H1 (cell line): Measurements from ENCODE around the gene ADORA1. TPM values are rescaled to one million over a fixed set of nuclear protein-coding genes. Genes with fewer than 3 reads are reported as not detected.

Source experiments
- CTCF ChIA-PET: fragments of 300-600 bp; sonication (Branson Sonifier 250); formaldehyde crosslinking; loops from one replicate; lab custom pipeline; 2021; ENCODE audit not compliant: partially characterized antibody; lab: Charles Lee
- POLR2A ChIA-PET: fragments of 300-600 bp; sonication (Branson Sonifier 250); formaldehyde crosslinking; loops from one replicate; lab custom pipeline; 2021; ENCODE audit warnings: inconsistent platforms; ENCODE audit not compliant: partially characterized antibody; lab: Charles Lee
- DNase-seq, 2 experiments: peaks; one replicate each; pipeline versions ENCODE4 v3.0.0 to v3.0.0-alpha.2; 2010 to 2022; ENCODE audit warnings: low spot score in 2 of 2, low read depth in 1 of 2, mixed read lengths in 1 of 2
- FAIRE-seq: peaks from 2 replicates; lab custom pipeline; 2011; peaks lifted over from hg19 to GRCh38; lab: Jason Lieb, UNC
- H2AFZ ChIP-seq: 2 replicates; pipeline ENCODE4 v1.8.1; 2012; ENCODE audit warnings: low read length, inconsistent platforms
- H2AK5ac ChIP-seq: 2 replicates; pipeline ENCODE4 v1.6.1; 2013; ENCODE audit warnings: low read depth, low read length
- H2BK120ac ChIP-seq: replicated peaks from 2 replicates; pipeline ENCODE3; 2013; ENCODE audit warnings: low read depth, low read length, inconsistent platforms
- H2BK12ac ChIP-seq: 2 replicates; pipeline ENCODE4 v1.6.1; 2013; ENCODE audit warnings: low read depth, low read length
- H2BK15ac ChIP-seq: 2 replicates; pipeline ENCODE4 v1.6.1; 2013; ENCODE audit warnings: low read length
- H2BK20ac ChIP-seq: 2 replicates; pipeline ENCODE4 v1.6.1; 2013; ENCODE audit warnings: low read length
- H2BK5ac ChIP-seq: 2 replicates; pipeline ENCODE4 v1.6.1; 2013; ENCODE audit warnings: low read depth, low read length
- H3K14ac ChIP-seq: 2 replicates; pipeline ENCODE4 v1.6.1; 2013; ENCODE audit warnings: inconsistent platforms; ENCODE audit not compliant: insufficient read length
- H3K18ac ChIP-seq: 2 replicates; pipeline ENCODE4 v1.6.1; 2013; ENCODE audit warnings: low read length; ENCODE audit errors: extremely low read depth
- H3K23ac ChIP-seq: 2 replicates; pipeline ENCODE4 v1.6.1; 2013; ENCODE audit warnings: inconsistent platforms; ENCODE audit not compliant: insufficient read length
- H3K23me2 ChIP-seq: 2 replicates; pipeline ENCODE4 v1.6.1; 2013; ENCODE audit warnings: low read depth, low read length
- H3K27ac ChIP-seq: 2 replicates; pipeline ENCODE4 v1.6.1; 2011; ENCODE audit warnings: low read depth, low read length, inconsistent platforms
- H3K27me3 ChIP-seq, 4 experiments: replicated peaks in 1 of 4; 1 replicate in 1 of 4; 2 replicates in 3 of 4; pipeline versions ENCODE4 v1.6.1 to v1.8.1; 2011 to 2013; ENCODE audit warnings: low read length in 3 of 4, mild to moderate bottlenecking in 3 of 4, inconsistent platforms in 2 of 4, mixed read lengths in 2 of 4, moderate library complexity in 1 of 4; ENCODE audit not compliant: control insufficient read depth in 3 of 4, insufficient read depth in 3 of 4; ENCODE audit errors: extremely low read depth in 1 of 4
- H3K36me3 ChIP-seq, 4 experiments: 2 replicates each; pipeline versions ENCODE4 v1.6.1 to v1.8.1; 2011 to 2013; ENCODE audit warnings: mild to moderate bottlenecking in 4 of 4, low read length in 3 of 4, moderate library complexity in 2 of 4, control low read depth in 1 of 4, inconsistent platforms in 1 of 4; ENCODE audit not compliant: insufficient read depth in 4 of 4, control insufficient read depth in 2 of 4
- H3K4ac ChIP-seq: replicated peaks from 2 replicates; pipeline ENCODE3; 2013; ENCODE audit warnings: low read length, low read depth, mixed read lengths, inconsistent platforms; ENCODE audit not compliant: insufficient read length
- H3K4me1 ChIP-seq, 4 experiments: replicated peaks in 1 of 4; 1 replicate in 1 of 4; 2 replicates in 3 of 4; pipeline versions ENCODE4 v1.6.1 to v1.8.1; 2011 to 2013; ENCODE audit warnings: low read length in 3 of 4, inconsistent platforms in 2 of 4, mixed read lengths in 1 of 4; ENCODE audit not compliant: insufficient read depth in 4 of 4, control insufficient read depth in 3 of 4
- H3K4me2 ChIP-seq, 2 experiments: 2 replicates each; pipeline versions ENCODE4 v1.6.1 to v1.8.1; 2011 to 2013; ENCODE audit warnings: low read depth in 2 of 2, low read length in 2 of 2, control low read depth in 1 of 2, inconsistent platforms in 1 of 2, mild to moderate bottlenecking in 1 of 2; ENCODE audit not compliant: insufficient read depth in 1 of 2
- H3K4me3 ChIP-seq, 4 experiments: fragments of 200-600, 300-600 bp in 1 of 4; sonication (generic), shearing (Covaris generic), sonication (Bioruptor Twin) in 1 of 4; 2 replicates each; pipeline versions ENCODE4 v1.5.1 to v1.8.1; 2011 to 2016; ENCODE audit warnings: low read length in 4 of 4, low read depth in 3 of 4, control low read depth in 2 of 4, inconsistent platforms in 2 of 4, mild to moderate bottlenecking in 2 of 4, mixed read lengths in 1 of 4, moderate library complexity in 1 of 4; ENCODE audit not compliant: insufficient read depth in 2 of 4; ENCODE audit errors: extremely low read depth in 1 of 4
- H3K56ac ChIP-seq: replicated peaks from 2 replicates; pipeline ENCODE3; 2013; ENCODE audit warnings: low read depth, mild to moderate bottlenecking, mixed read lengths, low read length, inconsistent platforms; ENCODE audit not compliant: insufficient read length
- H3K79me1 ChIP-seq: 2 replicates; pipeline ENCODE4 v1.6.1; 2013; ENCODE audit warnings: low read depth, low read length, control low read depth
- H3K79me2 ChIP-seq, 2 experiments: 2 replicates each; pipeline versions ENCODE4 v1.6.1 to v1.8.1; 2012 to 2013; ENCODE audit warnings: low read length in 2 of 2, mild to moderate bottlenecking in 2 of 2, inconsistent platforms in 1 of 2; ENCODE audit not compliant: insufficient read depth in 2 of 2, control insufficient read depth in 1 of 2
- H3K9ac ChIP-seq, 4 experiments: replicated peaks in 1 of 4; 1 replicate in 1 of 4; 2 replicates in 3 of 4; pipeline versions ENCODE4 v1.6.1 to v1.8.1; 2011 to 2013; ENCODE audit warnings: low read depth in 3 of 4, low read length in 3 of 4, control low read depth in 2 of 4, mild to moderate bottlenecking in 2 of 4, moderate library complexity in 2 of 4, inconsistent platforms in 1 of 4; ENCODE audit errors: extremely low read depth in 1 of 4
- H3K9me3 ChIP-seq, 2 experiments: 2 replicates each; pipeline versions ENCODE4 v1.6.1 to v1.8.1; 2012 to 2013; ENCODE audit warnings: mild to moderate bottlenecking in 2 of 2, moderate library complexity in 2 of 2, control low read depth in 1 of 2, inconsistent platforms in 1 of 2, low read depth in 1 of 2, low read length in 1 of 2, mixed read lengths in 1 of 2; ENCODE audit not compliant: insufficient read depth in 2 of 2
- H4K20me1 ChIP-seq, 2 experiments: replicated peaks in 1 of 2; 2 replicates each; pipeline versions ENCODE3 to v1.8.1; 2011 to 2013; ENCODE audit warnings: inconsistent platforms in 2 of 2, low read length in 2 of 2, mild to moderate bottlenecking in 1 of 2; ENCODE audit not compliant: insufficient read depth in 2 of 2, control insufficient read depth in 1 of 2
- H4K5ac ChIP-seq: 2 replicates; pipeline ENCODE4 v1.6.1; 2013; ENCODE audit warnings: low read length, low read depth, mixed read lengths, inconsistent platforms; ENCODE audit not compliant: insufficient read length
- H4K8ac ChIP-seq: 2 replicates; pipeline ENCODE4 v1.8.0; 2013; ENCODE audit warnings: mild to moderate bottlenecking, moderate library complexity, low read length, inconsistent platforms; ENCODE audit not compliant: insufficient read depth; ENCODE audit errors: extremely low read depth
- H4K91ac ChIP-seq: replicated peaks from 2 replicates; pipeline ENCODE3; 2013; ENCODE audit warnings: low read length, mixed read lengths, inconsistent platforms; ENCODE audit not compliant: insufficient read length
- ASH2L ChIP-seq: fragments of 200-600, 300-600 bp; sonication (generic); IDR thresholded peaks from one replicate; pipeline ENCODE4 v1.7.1; 2017; ENCODE audit warnings: low read length
- BACH1 ChIP-seq: IDR thresholded peaks from 2 replicates; pipeline ENCODE4 v1.6.1; 2012; ENCODE audit warnings: low read length, improper control_type of control experiment
- BRCA1 ChIP-seq: IDR thresholded peaks from 2 replicates; pipeline ENCODE4 v1.6.1; 2012; ENCODE audit warnings: low read depth, low read length, improper control_type of control experiment
- CTBP2 ChIP-seq: IDR thresholded peaks from 2 replicates; pipeline ENCODE4 v1.7.0; 2011; ENCODE audit warnings: borderline replicate concordance, mild to moderate bottlenecking, moderate library complexity, mixed read lengths, low read length; ENCODE audit not compliant: insufficient read depth, insufficient read length
- HDAC2 ChIP-seq, 2 experiments: fragments of 300-600 bp in 1 of 2; sonication (generic) in 1 of 2; IDR thresholded peaks; 2 replicates each; pipeline ENCODE4 v1.6.1; 2011 to 2012; ENCODE audit warnings: low read depth in 2 of 2, low read length in 2 of 2, mild to moderate bottlenecking in 2 of 2, moderate library complexity in 2 of 2, borderline replicate concordance in 1 of 2, inconsistent platforms in 1 of 2
- JUND ChIP-seq: IDR thresholded peaks from 2 replicates; pipeline ENCODE4 v1.6.1; 2011; ENCODE audit warnings: mild to moderate bottlenecking, improper control_type of control experiment, low read length
- PHF8 ChIP-seq: fragments of 200-600 bp; sonication (generic); conservative IDR thresholded peaks from 2 replicates; pipeline ENCODE4 v1.7.1; 2012; ENCODE audit warnings: low read depth, mild to moderate bottlenecking, inconsistent platforms, low read length, moderate library complexity
- SIX5 ChIP-seq: IDR thresholded peaks from 2 replicates; pipeline ENCODE4 v1.6.1; 2011; ENCODE audit warnings: mild to moderate bottlenecking, low read depth, low read length
- SUZ12 ChIP-seq: fragments of 200-600 bp; sonication (generic); IDR thresholded peaks from 2 replicates; pipeline ENCODE4 v1.6.1; 2012; ENCODE audit warnings: mild to moderate bottlenecking, inconsistent platforms, low read length, moderate library complexity, mixed read lengths
- TAF1 ChIP-seq: IDR thresholded peaks from 2 replicates; pipeline ENCODE4 v1.6.1; 2011; ENCODE audit warnings: mild to moderate bottlenecking, low read depth, low read length
- TCF12 ChIP-seq: IDR thresholded peaks from 2 replicates; pipeline ENCODE4 v1.6.1; 2011; ENCODE audit warnings: low read depth, mild to moderate bottlenecking, low read length
- WGBS, 2 experiments: shearing (Covaris generic) in 1 of 2; methylation state at CpG; one replicate each; pipeline versions ENCODE4 v1.1.6 to v1.1.7; 2013 to 2015; ENCODE audit warnings: low lambda C conversion rate in 2 of 2, mixed read lengths in 2 of 2, inconsistent platforms in 1 of 2, low coverage in 1 of 2, missing lambda C conversion rate in 1 of 2; ENCODE audit not compliant: insufficient replicate concordance in 2 of 2, insufficient coverage in 1 of 2, insufficient read length in 1 of 2; ENCODE audit errors: extremely low coverage in 1 of 2, missing lambda C conversion rate in 1 of 2; 5-methylcytosine and 5-hydroxymethylcytosine counted together
- polyA plus RNA-seq, 7 experiments: library from polyadenylated mRNA; depleted of rRNA in 3 of 7; stranded (reverse) in 5 of 7; unstranded in 2 of 7; fragments of >200 nt in 5 of 7; fragments of 200-250 nt in 2 of 7; gene quantifications; 1 replicate in 5 of 7; 2 replicates in 1 of 7; 4 replicates in 1 of 7; pipeline versions ENCODE4 v1.2.1 to v1.2.3, GENCODE V29; 2011 to 2013; ENCODE audit warnings: missing spikeins in 2 of 7, mixed read lengths in 2 of 7
- total RNA-seq: library from RNA; stranded (reverse); fragmentation: NEBNext Ultra II Directional; extraction: Animal tissue kit (Norgen Biotek cat#: 25700); gene quantifications from 2 replicates; pipeline ENCODE4 v1.2.1, GENCODE V29; 2021
- TF ChIP-seq, protein P1 (sequence below): IDR thresholded peaks from 2 replicates; pipeline ENCODE4 v1.6.1; 2012; ENCODE audit warnings: low read length, inconsistent platforms

Gene ADORA1
- total and polyA plus RNA-seq, 2 of the 8 experiments (the other 6 are each of a cell fraction or from before 2014, with no cell fraction given) = 3.3 to 6.7 TPM

DNA sequence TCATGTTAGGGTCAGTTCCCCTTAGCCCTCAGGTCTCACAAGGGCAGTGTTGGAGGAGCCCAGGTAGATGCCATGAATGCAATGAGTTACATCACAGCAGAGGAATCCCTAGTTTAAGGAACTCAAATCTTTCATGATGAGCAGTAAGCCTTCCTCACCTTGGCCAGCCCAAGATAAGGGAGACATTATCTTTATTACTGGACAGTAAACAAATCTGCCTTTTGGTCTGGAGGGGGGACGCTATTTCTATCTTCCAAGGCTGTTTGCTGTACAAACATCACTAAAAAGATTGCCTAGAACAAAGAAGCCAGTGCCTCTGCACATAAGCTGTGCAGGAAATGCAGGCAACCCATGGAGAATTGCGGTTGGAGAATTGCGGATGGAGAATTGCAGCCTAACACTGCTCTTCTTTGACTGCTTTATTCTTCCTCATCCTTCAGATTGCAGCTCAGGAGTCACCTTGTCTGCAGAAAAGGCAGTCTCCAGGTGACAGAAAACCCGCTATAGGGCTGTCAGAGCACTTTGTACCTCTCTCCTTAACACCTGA, 61.2 kb downstream of the ADORA1 start:
- no peak overlapping the region for H3K27ac ChIP-seq
- H3K4ac ChIP-seq = no peak overlapping the region
- CTCF ChIA-PET = interaction anchor here (0.9 to 5.7 kb wide), 5 partner anchors 16 to 200 kb away, joined by 3 to 33 read pairs (median 6); no protein-coding TSS in a partner anchor
- no peak overlapping the region for H4K8ac ChIP-seq
- no peak overlapping the region for H2BK120ac ChIP-seq
- H4K5ac ChIP-seq = no peak overlapping the region
- H3K23ac ChIP-seq = no peak overlapping the region
- H3K9me3 ChIP-seq = no peaks in the 10 kb centered on the region
- H3K27me3 ChIP-seq = no peaks in the 10 kb centered on the region
- H2BK15ac ChIP-seq = no peak overlapping the region
- 92% methylated on average over 4 of the region's 4 CpGs; no CpG with 5 or more reads in 1 of the 2 experiments for WGBS, 2 experiments
- no peak overlapping the region for H4K91ac ChIP-seq
- H2BK20ac ChIP-seq = no peak overlapping the region
- POLR2A ChIA-PET = interaction anchor here (1.0 kb wide), 1 partner anchor 12 kb away, joined by 4 read pairs; no protein-coding TSS in a partner anchor
- H3K4me1 ChIP-seq = peaks cover 6 to 17% (median 11%) of the 10 kb centered on the region in 4 experiments
- DNase-seq (no peak), FAIRE-seq (no peak)
- H3K36me3 ChIP-seq = no peaks in the 10 kb centered on the region
- no peak overlapping the region for H3K14ac ChIP-seq
- H3K9ac ChIP-seq = no peak overlapping the region
- H3K18ac ChIP-seq = no peak overlapping the region
- no peaks in the 10 kb centered on the region for H3K79me2 ChIP-seq
- no peak overlapping the region for H2BK12ac ChIP-seq
- H2AFZ ChIP-seq = no peak overlapping the region
- H3K56ac ChIP-seq = no peak overlapping the region
- H2AK5ac ChIP-seq = no peak overlapping the region
- no peaks in the 10 kb centered on the region for H3K23me2 ChIP-seq
- no peaks in the 10 kb centered on the region for H3K79me1 ChIP-seq
- no peak overlapping the region for H3K4me3 ChIP-seq
- H2BK5ac ChIP-seq = no peak overlapping the region
- H4K20me1 ChIP-seq = no peaks in the 10 kb centered on the region
- H3K4me2 ChIP-seq = no peak overlapping the region
- TF ChIP-seq TAF1 = no peak
- TF ChIP-seq BRCA1 = no peak
- no peak for TF ChIP-seq PHF8
- TF ChIP-seq JUND = no peak
- TF ChIP-seq SIX5 = no peak
- no peak for TF ChIP-seq BACH1
- no peak for TF ChIP-seq CTBP2
- no peak for TF ChIP-seq HDAC2 (IDR thresholded peaks at IDR 0.05; ENCODE audit: borderline replicate concordance in 1 of 2, low read depth in 2 of 2, low read length in 2 of 2)
- TF ChIP-seq TCF12 = no peak
- TF ChIP-seq ASH2L = no peak
- TF ChIP-seq, protein P1, sequence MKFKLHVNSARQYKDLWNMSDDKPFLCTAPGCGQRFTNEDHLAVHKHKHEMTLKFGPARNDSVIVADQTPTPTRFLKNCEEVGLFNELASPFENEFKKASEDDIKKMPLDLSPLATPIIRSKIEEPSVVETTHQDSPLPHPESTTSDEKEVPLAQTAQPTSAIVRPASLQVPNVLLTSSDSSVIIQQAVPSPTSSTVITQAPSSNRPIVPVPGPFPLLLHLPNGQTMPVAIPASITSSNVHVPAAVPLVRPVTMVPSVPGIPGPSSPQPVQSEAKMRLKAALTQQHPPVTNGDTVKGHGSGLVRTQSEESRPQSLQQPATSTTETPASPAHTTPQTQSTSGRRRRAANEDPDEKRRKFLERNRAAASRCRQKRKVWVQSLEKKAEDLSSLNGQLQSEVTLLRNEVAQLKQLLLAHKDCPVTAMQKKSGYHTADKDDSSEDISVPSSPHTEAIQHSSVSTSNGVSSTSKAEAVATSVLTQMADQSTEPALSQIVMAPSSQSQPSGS = no peak
- TF ChIP-seq SUZ12 = no peak
